Stimulated activated CD8-positive, alpha-beta memory T cell treated with anti-CD3 and anti-CD28 coated beads, Interleukin-15, amount 100 ng/mL, for 24 hours (primary cell): ENCODE measurements around the gene DSCAM.

Experiments used
- DNase-seq: peaks from one replicate; pipeline ENCODE4 v3.0.0-alpha.2; 2020; ENCODE audit warnings: low read depth

Gene DSCAM

DNA sequence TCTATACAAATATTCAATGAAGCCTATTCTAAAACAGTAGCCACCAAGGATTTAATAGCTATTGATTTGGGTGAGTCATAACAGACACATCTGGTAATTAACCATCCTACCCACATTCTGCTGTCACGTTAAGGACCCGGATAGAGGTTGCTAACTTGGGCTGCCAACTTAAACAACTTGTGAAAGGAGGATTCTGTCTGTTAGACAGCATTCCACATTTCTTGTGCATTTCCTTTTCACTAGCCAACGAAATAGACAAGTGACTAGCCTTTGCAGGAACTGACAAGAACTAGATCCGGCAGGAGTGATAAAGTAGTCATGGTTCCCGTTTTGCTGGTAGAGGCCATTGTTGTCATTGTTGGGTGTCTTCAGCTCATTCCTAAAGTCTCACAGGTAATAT, 9.5 kb downstream of the DSCAM start:
- no peak for DNase-seq

DNA sequence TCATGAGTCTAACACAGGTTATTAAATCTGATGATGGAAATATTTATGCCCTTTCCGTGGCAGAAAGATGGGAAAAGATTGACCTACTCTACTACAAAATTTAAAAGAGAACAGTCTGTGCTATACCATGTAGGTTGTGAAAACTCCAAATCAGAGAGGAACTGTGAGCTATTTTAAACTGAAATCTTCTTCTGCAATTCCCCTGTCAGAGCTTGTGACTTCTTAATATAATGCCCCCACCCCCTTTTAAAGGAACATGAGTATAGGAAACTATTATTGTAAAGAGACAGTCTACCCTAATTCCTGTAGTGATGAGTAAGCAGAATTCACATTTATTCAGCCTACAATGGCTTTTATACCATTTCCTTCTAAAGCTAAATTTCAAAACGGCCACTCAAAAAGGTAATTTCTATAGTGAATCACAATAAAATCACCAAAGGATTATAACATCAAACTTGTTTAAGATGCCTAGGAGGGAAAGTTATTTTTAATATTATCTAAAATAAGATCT, 11.7 kb downstream of the DSCAM start:
- no peak for DNase-seq

DNA sequence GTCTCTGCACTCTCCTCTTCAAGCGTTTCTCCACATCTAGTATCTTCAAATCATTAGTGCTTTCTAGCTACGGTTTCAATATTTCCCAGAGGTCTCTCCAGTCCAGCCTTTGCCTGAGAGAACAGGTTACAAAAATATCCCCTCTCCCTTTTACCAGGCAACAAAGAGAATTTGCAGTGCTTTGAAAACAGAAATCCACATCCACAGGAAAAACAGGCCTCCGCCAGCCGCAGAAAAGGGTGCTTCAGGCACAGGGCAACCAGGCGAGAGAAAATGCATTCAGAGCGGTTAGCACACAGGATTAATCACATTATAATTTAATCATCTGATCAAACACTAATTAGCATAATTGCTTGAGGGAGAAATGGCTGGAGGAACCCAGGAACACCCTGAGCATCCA, 13.8 kb downstream of the DSCAM start:
- DNase-seq: no peak

DNA sequence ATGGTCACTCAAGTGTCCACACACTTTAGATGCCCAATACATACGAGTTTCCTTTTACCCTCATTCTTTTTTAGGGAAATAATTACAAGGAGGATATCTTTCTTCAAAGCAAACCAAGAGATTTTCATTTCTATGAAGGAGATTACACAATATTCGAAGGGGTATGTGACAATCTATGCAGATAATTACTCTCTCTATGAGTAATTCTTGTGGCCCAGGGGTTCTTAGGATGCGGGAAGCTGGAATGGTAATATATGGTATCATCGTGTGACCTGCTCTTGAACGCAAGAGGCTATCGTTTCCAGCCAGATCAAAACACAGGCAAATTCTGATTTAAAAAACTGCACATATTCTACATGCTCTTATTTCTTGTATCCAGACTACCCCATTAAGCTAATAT, 14.6 kb downstream of the DSCAM start:
- no peak for DNase-seq

DNA sequence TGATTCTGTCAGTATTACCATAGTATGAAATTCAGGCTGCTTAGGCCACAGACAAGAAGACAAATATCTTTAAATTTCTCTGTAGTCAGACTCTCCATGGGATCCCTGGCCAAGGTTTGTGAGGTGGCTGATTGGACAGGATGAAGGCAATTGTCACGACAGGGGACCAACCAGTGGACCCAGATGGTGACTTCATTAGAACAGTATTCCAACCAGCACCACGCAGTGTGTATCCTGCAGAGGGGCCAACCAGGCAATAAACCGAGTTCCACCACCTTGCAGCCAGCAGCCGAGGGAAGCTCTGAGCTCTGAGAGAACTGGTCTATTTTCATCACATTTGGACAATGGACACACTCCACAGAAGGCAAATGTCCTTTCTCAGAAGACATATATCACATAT, 16.1 kb downstream of the DSCAM start:
- DNase-seq: no peak

DNA sequence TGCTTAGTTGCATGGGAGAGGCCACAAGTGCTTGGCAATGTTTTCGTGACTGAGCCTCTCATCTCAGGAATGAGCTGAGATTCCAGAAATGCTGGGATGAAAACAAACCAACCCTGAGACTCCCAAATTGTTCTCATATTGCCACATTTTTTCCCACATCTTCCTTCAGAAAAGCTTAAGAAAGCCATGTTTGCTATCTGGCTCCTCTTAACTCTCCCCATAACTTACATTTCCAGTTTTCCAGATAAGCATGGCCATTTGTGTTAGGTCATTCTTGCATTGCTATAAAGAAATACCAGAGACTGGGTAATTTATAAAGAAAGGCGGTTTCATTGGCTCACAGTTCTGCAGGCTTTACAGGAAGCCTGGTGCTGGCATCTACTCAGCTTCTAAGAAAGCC, 17.2 kb downstream of the DSCAM start:
- DNase-seq: no peak

DNA sequence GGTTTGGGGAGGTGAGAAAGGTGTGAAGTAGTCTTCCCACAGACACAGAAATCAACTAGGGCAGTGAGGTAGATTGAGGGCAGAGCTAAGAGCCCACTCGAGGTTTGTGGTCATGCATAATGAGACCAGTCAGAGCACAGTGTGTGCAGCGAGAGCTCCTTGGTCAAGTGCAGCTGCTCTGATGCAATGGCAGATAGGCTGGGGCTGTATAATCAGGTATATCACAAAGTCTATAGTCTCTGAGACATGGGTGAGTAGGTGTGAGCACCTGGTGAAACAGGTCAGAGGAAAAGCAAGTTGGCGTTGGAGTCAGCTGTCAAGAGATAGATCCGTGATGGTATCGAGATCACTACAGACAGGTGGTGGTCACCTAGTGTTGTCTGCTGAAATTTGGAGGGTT, 17.6 kb downstream of the DSCAM start:
- DNase-seq: no peak

DNA sequence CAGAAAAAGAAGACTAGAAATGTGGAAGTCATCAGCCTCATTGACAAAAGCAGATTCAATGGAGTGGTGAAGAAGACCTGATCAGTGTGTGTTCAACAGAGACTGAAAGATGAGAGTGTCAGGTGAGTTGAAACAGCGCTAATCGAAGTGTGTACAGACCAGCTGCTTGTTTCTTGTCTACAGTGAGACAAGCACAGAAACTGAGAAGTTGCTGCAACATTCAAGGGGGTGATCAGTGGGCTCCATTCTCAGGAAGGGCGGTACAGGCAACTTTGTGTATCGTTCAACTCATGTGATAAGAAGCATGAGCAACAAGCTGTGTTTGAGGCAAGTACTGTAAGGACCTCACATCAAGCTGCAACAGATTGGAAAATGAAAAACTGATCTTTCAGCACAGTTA, 19.4 kb downstream of the DSCAM start:
- DNase-seq: no peak

DNA sequence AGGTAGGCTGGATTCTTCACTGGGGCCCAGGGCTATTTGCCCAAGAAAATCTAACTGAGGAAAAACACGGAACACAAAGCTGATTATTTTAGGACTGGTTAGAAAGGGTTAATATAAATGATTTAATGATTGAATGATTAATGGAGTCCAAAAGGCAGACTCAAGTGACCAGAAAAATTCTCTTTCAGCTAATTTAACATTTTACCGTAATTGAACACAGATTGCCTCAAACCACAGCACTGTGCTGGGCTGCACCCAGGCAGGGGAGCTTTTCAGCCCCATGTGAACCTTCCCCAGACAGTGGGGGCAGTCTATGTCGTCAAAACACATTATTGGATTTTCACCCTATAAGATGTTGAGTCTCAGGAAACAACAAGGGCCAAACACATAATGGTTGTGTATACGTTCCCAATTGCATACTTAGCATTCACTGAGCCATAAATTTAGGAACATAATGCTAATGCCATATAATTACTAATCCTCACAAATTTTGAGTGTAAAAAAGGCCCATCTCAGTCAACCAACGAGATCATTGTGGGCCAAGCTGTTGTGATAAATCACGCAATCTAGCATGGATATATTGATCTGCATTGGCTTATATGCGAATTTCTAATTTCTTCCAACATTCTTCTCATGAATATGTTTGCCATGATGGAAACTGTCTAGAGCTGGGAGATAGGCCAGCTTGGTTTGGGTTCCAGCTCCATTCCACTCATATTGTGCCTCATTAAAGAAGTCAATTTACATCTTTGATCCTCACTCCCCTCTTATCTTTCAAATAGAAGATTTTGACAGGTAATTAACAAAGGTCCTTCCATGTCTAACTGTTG, 27.7 kb downstream of the DSCAM start:
- DNase-seq: no peak

DNA sequence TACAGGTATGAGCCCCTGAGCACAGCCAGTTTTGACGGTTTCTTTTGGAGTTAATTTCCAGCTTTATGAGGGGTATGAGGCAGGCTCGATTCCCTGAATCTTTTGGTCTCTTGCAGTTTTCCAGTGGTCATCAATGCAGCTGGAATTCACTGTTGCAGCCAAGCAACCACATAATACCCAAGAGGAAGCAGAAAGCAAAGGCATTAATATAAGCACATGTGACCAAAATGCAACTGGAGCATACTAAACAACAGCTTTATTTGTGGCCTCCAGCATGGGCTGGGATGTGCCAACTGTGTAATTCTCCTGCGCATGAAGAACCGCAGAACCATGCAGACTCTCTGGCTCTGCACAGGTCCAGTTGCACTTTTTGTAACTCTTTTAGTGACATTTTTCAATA, 33.0 kb downstream of the DSCAM start:
- DNase-seq: no peak

DNA sequence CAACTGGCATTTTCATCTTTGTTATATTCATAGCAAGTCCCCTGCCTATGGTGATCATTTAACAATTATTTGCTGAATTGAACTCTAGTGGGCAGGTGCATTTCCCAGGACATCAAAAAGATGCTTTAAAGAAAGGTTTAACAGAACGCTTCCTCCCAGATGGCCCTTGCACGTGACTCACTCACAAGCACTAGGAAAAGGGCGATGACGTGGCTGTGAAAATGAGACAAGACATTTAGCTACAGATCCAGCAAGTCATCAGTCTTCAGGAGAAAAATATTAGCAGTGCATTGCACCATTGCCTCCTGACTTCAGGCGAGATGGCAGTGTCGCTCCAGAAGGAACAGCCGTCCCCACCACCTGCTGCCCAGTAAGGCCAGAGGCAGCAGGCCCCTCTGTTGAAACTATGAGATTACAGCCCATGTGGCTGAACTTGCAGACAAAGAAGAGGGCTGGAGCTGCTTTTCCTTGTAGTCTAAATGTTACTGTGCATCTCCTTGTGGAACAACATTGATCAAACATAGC, 37.2 kb downstream of the DSCAM start:
- no peak for DNase-seq

DNA sequence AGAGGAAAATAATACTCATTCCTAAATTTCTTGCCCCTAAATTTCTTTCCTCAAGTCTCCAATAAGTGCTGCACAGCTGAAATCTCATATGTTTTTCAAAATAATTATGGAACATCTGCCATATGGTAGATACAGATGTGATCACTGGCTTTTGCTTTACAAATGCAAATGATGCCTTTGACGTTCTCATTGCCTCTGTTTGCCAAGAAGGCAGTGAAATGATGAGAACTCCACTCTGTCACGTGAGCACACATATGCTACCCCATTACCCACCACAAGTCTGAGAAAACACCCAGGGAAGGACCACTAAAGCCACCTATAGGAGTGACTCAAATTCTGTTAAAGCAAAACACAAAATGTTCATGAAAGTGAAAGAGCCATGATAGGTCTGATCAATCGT, 43.9 kb downstream of the DSCAM start:
- no peak for DNase-seq

DNA sequence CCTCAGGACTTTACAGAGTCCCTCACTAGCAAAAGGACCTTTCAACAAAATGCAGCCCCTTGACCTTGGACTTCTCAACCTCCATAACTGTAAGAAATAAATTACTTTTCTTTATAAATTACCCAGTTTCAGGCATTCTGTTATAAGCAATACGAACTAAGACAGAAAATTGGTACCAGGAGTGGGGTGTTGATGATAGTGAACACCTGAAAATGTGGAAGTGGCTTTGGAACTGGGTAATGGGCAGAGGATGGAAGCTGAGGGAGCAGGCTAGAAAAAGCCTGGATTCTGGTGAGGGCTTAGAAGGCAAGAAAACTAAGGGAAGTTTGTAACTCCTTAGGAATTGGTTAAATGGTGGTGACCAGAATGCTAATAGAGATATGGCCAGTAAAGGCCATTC, 46.8 kb downstream of the DSCAM start:
- no peak for DNase-seq

DNA sequence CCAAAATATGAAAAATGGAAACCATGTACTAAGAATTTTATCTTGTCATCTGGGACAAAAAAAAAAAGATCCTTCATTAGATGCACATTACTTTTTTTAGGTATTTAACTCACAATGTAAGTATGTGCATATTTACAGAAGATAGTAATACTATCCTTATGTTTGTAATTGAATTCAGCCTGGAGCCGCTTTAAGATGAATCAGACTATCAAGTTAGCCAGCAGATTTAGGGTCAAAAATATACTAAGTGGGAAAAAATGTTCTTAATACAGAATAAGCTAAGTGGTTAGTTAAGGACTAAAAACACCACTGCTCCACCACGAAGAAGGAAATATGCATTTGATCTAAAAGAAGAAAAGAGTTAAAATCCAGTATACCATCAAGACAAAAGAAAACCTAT, 49.1 kb downstream of the DSCAM start:
- DNase-seq: no peak

DNA sequence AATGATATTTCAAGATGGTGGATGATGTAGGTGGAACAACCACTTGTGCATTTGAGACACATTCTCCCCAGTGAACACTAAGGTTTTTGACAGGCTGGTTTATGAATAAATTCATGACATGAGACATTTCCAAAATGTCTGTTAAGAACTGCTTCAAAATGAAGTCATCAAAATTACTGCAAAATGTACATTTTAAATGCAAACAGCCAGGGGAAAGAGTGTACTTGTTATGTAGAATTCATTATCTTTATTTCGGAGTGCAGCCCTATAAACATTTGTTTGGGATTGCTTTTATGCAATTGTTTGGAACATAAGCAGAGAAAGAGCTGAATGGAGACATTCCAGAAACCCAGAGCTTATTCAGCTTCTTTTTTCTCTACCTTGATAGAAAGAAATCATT, 49.5 kb downstream of the DSCAM start:
- no peak for DNase-seq

DNA sequence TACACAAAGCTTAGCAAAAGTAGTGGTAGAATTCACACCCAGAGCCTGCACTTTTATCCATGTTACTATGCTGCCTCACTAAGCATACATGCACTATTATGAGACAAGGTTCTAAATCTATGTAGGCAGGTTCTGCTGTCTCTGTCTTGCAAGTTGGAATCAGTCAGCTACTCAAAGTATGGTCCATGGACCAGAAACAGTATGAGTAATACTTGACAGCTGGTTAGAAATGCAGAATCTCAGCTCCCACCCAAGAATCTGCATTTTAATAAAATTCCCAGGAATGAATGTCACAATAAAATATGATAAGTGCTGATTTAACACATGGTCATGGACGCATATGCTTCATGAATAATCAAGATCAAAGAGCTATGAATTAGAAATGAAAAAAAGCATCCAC, 50.5 kb downstream of the DSCAM start:
- DNase-seq: no peak

DNA sequence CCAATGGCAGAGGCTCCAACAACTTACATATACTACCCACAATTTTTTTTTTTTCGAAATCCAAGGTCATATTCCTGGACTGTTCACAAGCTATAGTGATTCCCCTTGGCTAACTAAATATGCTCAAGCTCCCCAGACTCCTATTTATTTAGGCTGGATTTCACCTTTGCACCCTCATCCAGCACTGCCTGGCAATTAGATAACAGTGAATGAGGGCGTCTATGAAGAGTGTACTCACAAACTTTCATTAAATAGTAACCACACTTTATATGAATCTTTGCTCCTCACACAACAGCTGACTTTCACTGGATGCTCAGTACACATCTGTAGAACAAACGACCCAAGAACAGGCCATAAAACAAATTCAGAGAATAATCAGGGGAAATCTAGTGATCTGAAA, 51.6 kb downstream of the DSCAM start:
- no peak for DNase-seq

DNA sequence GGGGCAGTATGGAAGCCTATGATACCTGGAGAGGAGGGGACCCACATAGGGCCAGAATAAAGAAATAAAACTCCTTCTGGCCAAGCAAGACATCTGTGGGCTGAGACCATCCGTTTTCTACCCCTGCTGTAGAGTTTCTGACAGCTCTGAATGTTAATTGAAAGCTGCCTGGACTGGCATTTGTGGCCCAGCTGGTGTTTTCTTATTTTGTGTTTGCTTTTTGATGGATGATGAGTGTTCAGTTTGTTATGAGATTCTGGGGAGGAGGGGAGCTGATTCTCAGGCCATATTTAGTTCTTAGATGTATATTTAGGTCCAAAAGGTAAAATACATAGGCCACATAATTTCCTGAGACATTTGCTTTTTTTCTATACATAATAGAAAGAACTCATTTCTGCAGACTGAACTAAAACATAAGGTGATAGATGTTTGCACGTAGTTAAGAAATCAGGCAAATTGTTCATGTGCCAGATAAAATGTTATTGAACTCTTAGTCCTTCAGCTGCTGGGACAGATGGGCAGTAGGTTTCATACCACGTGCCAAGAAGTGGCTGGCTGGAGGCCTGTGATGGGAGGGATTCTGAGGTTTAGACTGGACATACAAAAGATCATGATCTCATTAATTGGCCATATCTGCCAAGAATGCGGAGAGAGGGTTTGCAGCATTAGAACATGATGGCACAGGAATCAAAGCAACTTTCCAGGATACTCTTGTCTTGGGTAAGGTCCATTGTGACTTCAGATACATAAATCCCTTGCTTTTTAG, 54.1 kb downstream of the DSCAM start:
- DNase-seq: no peak

DNA sequence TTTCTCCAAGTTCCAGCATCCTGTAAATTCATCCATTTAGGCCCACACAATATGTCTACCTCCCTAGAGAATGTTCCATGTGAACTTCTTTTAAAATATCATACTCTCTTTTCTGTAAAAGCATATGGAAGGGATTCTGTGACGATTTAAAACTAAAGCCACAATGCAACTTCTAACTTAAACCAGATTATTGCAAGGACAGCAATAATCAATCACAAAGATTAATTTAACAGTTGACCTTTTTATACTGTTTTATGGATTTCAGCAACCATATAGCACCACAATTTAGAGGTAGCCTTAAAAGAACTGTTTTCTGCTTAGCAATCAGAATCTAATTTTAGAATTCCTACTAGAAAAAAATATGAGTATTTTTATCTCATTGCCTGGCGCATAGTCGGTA, 58.3 kb downstream of the DSCAM start:
- no peak for DNase-seq

DNA sequence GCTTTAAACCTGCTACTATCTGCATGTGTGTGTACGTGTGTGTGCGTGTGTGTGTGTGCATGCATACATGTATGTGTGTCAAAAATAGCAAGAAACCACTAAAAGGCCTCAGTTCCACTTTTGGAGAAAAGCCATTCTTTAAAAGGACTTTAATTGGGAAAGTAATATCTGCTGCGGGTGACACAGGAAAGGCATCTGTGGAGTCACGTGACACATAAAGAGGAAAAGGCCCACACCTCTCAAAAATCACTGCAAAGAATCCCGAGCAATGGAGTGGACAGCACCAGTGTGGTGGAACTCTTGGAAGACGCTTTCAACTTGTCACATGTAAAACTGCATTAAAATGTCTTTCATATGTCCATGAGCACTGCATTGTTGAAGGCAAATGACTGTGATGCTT, 63.6 kb downstream of the DSCAM start:
- no peak for DNase-seq

DNA sequence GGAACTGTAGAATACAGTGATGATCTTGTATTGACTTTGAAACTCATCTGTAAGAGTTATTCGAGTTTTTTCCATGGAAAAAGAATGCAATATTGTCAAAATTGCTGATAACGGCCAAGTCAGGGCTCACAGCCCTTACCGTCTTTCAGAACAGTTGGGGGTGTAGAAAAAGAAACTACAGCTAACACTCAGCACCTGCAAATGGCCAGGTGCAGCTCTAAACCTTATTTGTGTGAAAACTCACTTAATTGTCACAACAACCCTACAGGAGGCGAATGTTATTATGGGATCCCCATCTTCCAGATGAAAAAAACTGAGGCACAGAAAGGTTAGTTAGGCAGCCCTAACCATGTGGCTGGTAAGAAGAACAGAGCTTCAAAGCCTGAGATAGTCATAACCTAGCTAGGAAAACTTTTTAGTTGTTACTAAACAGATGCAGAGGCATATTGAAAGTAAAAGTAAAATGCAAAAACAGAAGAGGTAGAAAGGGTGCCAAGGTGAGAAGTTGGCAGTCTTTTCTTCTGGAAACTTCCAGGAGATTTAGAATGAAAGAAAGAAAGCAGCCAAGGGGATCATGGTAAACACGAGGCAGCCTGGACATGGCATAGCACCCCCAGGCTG, 76.4 kb downstream of the DSCAM start:
- no peak for DNase-seq

DNA sequence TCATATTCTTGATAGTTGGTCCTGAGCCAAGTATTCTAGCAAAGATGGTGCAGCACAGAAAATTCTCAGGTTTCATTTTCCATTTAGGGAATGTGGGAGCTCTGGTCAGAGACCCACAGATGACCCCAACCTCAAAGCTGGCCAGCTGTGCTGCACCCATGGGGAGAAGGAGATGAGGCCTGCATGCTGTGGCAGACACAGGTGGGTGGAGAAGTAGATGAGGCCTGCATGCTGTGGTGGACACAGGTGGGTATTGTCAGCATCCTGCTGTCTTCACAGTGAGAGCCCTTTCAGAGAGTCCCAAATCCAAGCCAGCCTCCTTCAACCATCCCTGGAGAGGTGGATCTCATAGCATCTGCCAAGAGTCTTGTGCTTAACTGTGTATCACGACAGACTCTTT, 77.7 kb downstream of the DSCAM start:
- no peak for DNase-seq

DNA sequence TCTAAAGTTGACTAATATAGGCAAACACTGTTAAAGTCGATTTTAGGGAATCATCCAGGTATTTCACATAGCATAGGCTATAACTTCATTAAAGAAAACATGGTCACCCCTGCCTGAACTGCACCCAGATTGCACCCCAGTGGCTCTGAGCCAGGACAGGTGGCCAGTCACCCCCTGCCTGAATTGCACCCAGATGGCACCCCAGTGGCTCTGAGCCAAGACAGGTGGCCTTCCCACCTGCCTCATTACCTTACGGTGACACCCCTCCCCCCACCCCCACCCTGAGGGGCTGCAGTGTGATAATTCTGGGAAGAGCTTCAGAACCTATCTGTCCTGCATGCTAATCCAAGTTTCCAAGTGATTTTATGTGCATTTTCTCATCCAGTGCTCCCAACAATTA, 78.9 kb downstream of the DSCAM start:
- DNase-seq: no peak
